ENCODE measurements around the gene SAMD4A.
"Not testable (repeated sequence)": the region's sequence is repeated elsewhere in the genome, so short reads cannot be mapped to it uniquely, and the experiment has no call there.

The SAMD4A gene

GRCh38 chr14:54600717-54601109 is 33.8 kb downstream of the SAMD4A start:
- no peak for DNase-seq

- no peak for DNase-seq
Measured at GRCh38 chr14:54603362-54603761, 36.4 kb downstream of the SAMD4A start.

- DNase-seq: no peak
Measured at GRCh38 chr14:54606178-54606577, 39.2 kb downstream of the SAMD4A start.

- no peak for DNase-seq
Measured at GRCh38 chr14:54606631-54607133, 39.8 kb downstream of the SAMD4A start.

GRCh38 chr14:54609576-54609975 is 42.6 kb downstream of the SAMD4A start:
- no peak for DNase-seq

- DNase-seq: no peak
Measured at GRCh38 chr14:54610051-54610977, 43.4 kb downstream of the SAMD4A start.

GRCh38 chr14:54614296-54614695 is 47.4 kb downstream of the SAMD4A start:
- no peak for DNase-seq

- DNase-seq: no peak
Measured at GRCh38 chr14:54617467-54617866, 50.5 kb downstream of the SAMD4A start.

- no peak for DNase-seq
Measured at GRCh38 chr14:54621686-54622085, 54.8 kb downstream of the SAMD4A start.

- no peak for DNase-seq
Measured at GRCh38 chr14:54622192-54622958, 55.4 kb downstream of the SAMD4A start.

GRCh38 chr14:54623279-54624004 is 56.5 kb downstream of the SAMD4A start:
- DNase-seq: no peak

- DNase-seq: not testable (repeated sequence)
Measured at GRCh38 chr14:54624005-54624358, 57.1 kb downstream of the SAMD4A start.

- no peak for DNase-seq
Measured at GRCh38 chr14:54625112-54625511, 58.2 kb downstream of the SAMD4A start.

- no peak for DNase-seq
Measured at GRCh38 chr14:54627219-54627539, 60.3 kb downstream of the SAMD4A start.

GRCh38 chr14:54627540-54628363 is 60.8 kb downstream of the SAMD4A start:
- no peak for DNase-seq

- no peak for DNase-seq
Measured at GRCh38 chr14:54629183-54629582, 62.3 kb downstream of the SAMD4A start.

- no peak for DNase-seq
Measured at GRCh38 chr14:54629635-54630360, 62.9 kb downstream of the SAMD4A start.

GRCh38 chr14:54631016-54631415 is 64.1 kb downstream of the SAMD4A start:
- no peak for DNase-seq

GRCh38 chr14:54632452-54632851 is 65.5 kb downstream of the SAMD4A start:
- DNase-seq: no peak

- no peak for DNase-seq
Measured at GRCh38 chr14:54633076-54633475, 66.1 kb downstream of the SAMD4A start.

- no peak for DNase-seq
Measured at GRCh38 chr14:54637270-54638134, 70.6 kb downstream of the SAMD4A start.
